ENCODE measurements around the gene CLDN22. TPM values are rescaled to one million over a fixed set of nuclear protein-coding genes. Genes with fewer than 3 reads are reported as not detected.

CLDN22 gene
- total and polyA plus RNA-seq, 10 donors = not detected

DNA sequence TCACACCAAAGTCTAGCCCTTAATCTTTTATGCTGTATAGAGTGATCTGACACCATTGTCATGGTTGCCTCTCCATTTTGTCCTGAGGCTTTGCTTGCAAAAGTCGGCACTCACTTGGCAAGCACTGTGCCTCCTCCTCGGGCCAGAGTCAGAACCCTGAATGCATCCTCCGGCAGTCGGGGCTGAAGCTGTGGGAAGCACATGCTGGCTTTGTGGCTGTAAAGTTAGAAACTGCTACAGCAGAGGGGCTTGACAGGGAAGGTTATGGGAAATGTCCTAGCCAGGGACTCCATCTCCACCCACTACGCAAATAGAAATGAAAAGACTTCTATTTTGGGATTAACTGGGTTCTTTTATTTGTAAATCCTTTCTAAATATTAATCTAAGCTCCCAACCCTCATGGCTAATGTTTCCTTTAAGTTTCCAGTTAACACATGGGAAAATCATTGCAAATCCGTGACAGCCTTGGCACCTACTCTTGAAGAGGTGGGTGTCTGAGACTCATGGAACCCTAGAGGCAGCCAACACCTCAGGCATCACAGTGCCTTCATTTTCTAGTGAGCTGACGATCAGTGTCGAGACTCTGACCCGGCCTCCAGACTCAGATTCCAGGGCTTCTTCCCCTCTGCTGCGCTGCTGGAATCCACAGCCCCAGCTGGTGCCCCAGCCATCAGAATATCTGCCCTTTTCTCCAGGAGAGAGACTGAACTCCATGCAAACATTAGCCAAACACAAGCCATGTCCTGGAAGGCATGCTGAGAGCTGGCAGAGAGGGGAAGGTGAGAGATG lies 10.1 kb upstream of the CLDN22 start:
- intact Hi-C loops (cut with DNase I; ENCODE audit: low total_unique reads) = no loop called here
- no peaks in the 10 kb centered on the region for H3K36me3 ChIP-seq
- peak; percentile 37 for DNase-seq

DNA sequence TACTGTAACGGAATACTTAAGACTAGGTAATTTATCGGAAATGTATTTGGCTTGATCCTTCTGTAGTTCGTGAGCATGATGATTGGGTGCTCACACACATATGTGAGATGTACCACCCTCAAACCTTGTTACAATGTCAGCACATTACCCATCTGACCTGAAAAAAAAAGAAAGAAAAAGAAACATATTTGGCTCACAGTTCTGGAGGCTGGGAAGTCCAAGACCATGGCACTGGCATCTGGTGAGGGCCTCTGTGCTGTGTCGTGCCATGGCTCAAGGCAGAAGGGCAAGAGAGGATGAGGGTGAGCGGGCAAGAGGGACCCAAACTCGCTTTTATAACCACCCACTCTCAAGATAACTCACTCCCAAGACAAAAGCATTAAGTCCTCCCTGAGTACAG lies 9.2 kb upstream of the CLDN22 start:
- Histone ChIP-seq H3K9me3 (peaks cover 0 to 12% (median 0%) of the 10 kb centered on the region in 8 donors), H3K27ac (no peak overlapping the region), H3K4me3 (no peak overlapping the region), H3K4me1 (no peaks in the 10 kb centered on the region), H3K36me3 (no peaks in the 10 kb centered on the region), H3K27me3 (replicated peaks in 1 of 7) (peaks cover 0 to 7% (median 0%) of the 10 kb centered on the region in 7 donors)
- peak; percentile 35 for DNase-seq
- TF ChIP-seq POLR2AphosphoS5 (IDR thresholded peaks at IDR 0.05) (no peak), POLR2A (IDR thresholded peaks at IDR 0.05) (no peak)
- TF ChIP-seq, protein P1, sequence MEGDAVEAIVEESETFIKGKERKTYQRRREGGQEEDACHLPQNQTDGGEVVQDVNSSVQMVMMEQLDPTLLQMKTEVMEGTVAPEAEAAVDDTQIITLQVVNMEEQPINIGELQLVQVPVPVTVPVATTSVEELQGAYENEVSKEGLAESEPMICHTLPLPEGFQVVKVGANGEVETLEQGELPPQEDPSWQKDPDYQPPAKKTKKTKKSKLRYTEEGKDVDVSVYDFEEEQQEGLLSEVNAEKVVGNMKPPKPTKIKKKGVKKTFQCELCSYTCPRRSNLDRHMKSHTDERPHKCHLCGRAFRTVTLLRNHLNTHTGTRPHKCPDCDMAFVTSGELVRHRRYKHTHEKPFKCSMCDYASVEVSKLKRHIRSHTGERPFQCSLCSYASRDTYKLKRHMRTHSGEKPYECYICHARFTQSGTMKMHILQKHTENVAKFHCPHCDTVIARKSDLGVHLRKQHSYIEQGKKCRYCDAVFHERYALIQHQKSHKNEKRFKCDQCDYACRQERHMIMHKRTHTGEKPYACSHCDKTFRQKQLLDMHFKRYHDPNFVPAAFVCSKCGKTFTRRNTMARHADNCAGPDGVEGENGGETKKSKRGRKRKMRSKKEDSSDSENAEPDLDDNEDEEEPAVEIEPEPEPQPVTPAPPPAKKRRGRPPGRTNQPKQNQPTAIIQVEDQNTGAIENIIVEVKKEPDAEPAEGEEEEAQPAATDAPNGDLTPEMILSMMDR (IDR thresholded peaks at IDR 0.05 in 8 of 11, conservative IDR thresholded peaks at IDR 0.05 in 3 of 11) = no peak
- 82 to 95% (median 84%) methylated on average over 6 of the region's 6 CpGs for WGBS, 5 donors
- intact Hi-C loops (cut with DNase I; ENCODE audit: low total_unique reads) = no loop called here

More for the DNA sequence above, 10.1 kb upstream of the CLDN22 start:
- 72 to 87% (median 83%) methylated on average over 10 of the region's 10 CpGs for WGBS, 5 donors
- H3K27me3 ChIP-seq (replicated peaks in 1 of 7) = peaks cover 0 to 7% (median 0%) of the 10 kb centered on the region in 7 donors
- H3K9me3 ChIP-seq = peaks cover 0 to 12% (median 0%) of the 10 kb centered on the region in 8 donors
- no peaks in the 10 kb centered on the region for H3K4me1 ChIP-seq
- no peak overlapping the region for H3K4me3 ChIP-seq
- no peak for TF ChIP-seq POLR2AphosphoS5 (IDR thresholded peaks at IDR 0.05)
- TF ChIP-seq, protein P1 (IDR thresholded peaks at IDR 0.05 in 8 of 11, conservative IDR thresholded peaks at IDR 0.05 in 3 of 11) = no peak
- no peak for TF ChIP-seq POLR2A (IDR thresholded peaks at IDR 0.05)
- no peak overlapping the region for H3K27ac ChIP-seq

DNA sequence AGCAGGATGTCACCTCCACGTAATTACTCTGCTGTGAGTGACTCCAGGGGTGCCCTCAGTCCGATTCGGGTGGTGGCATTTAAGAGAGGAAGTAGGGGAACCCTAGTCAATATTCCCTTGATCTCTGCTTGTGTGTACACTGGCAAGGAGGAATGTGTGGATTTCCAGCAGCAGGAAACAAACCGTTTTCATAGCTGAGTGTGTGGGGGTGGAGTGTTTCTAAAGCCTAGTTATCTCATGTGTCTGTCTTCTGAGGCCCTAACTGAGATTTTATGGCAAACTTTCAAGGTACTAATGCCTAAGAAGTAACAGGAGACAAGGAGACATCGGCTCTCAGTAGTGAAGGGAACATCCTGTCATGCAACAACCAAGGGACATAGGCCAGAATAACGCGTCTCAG lies 8.8 kb upstream of the CLDN22 start:
- no peaks in the 10 kb centered on the region for H3K36me3 ChIP-seq
- peaks cover 0 to 12% (median 0%) of the 10 kb centered on the region in 8 donors for H3K9me3 ChIP-seq
- intact Hi-C loops (cut with DNase I; ENCODE audit: low total_unique reads) = no loop called here
- no peaks in the 10 kb centered on the region for H3K4me1 ChIP-seq
- H3K27ac ChIP-seq = no peak overlapping the region
- H3K27me3 ChIP-seq (replicated peaks in 1 of 7) = peaks cover 0 to 7% (median 0%) of the 10 kb centered on the region in 7 donors
- H3K4me3 ChIP-seq = no peak overlapping the region
- TF ChIP-seq POLR2A (IDR thresholded peaks at IDR 0.05) = no peak
- TF ChIP-seq POLR2AphosphoS5 (IDR thresholded peaks at IDR 0.05) = no peak
- TF ChIP-seq, protein P1 (IDR thresholded peaks at IDR 0.05 in 8 of 11, conservative IDR thresholded peaks at IDR 0.05 in 3 of 11) = no peak
- no peak for DNase-seq
- WGBS, 5 donors = 61 to 75% (median 68%) methylated on average over 7 of the region's 7 CpGs

DNA sequence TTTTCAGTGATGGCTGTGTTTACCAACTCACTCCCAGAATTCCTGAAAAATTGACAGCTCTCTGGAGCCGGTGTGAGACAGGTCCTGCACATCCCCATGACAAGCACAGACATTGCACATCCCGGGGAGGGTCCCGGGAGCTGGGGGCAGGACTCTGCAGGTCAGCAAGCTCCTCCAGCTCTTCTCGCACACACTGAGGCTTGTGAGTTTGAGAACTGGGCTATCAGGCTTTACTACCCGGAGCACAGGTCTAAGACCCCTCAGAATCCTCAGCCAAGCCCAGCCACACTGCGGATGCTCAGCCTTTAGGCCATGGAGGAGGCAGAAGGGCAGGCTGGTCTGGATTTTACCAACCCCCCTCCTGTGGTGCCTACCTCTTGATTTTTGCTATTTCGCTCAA lies 7.8 kb upstream of the CLDN22 start:
- peaks cover 0 to 12% (median 0%) of the 10 kb centered on the region in 8 donors for H3K9me3 ChIP-seq
- TF ChIP-seq POLR2A (IDR thresholded peaks at IDR 0.05) (no peak), POLR2AphosphoS5 (IDR thresholded peaks at IDR 0.05) (no peak)
- TF ChIP-seq, protein P1 (IDR thresholded peaks at IDR 0.05 in 8 of 11, conservative IDR thresholded peaks at IDR 0.05 in 3 of 11) = no peak
- peak; percentile 37 for DNase-seq
- no peaks in the 10 kb centered on the region for H3K4me1 ChIP-seq
- H3K27me3 ChIP-seq (replicated peaks in 1 of 7) = peaks cover 0 to 2% (median 0%) of the 10 kb centered on the region in 7 donors
- intact Hi-C loops (cut with DNase I; ENCODE audit: low total_unique reads) = no loop called here
- H3K36me3 ChIP-seq = no peaks in the 10 kb centered on the region
- WGBS, 5 donors = 84 to 98% (median 94%) methylated on average over 5 to 7 of the region's 7 CpGs
- H3K27ac ChIP-seq = no peak overlapping the region
- no peak overlapping the region for H3K4me3 ChIP-seq

Data from spleen (tissue), 11 donors.